HT1080 (cell line): ENCODE results near the gene PPP1R13B. TPM values are rescaled to one million over a fixed set of nuclear protein-coding genes. Genes with fewer than 3 reads are reported as not detected.
"Not testable (repeated sequence)": the region's sequence is repeated elsewhere in the genome, so short reads cannot be mapped to it uniquely, and the experiment has no call there.

Experiments
- DNase-seq: peaks from one replicate; pipeline ENCODE4 v3.0.0-alpha.2; 2015; ENCODE audit warnings: low read depth
- total RNA-seq: library from RNA; depleted of rRNA; stranded (reverse); fragments of >200 nt; shearing (Covaris generic); gene quantifications from 2 replicates; pipeline ENCODE4 v1.2.3, GENCODE V29; 2014

The PPP1R13B gene
- total RNA-seq, 1 experiment from 2014 or later, result 6.6 TPM

- DNase-seq, result no peak
Observed at GRCh38 chr14:103802356-103802755, 45.0 kb downstream of the PPP1R13B start.

GRCh38 chr14:103801459-103801858 lies 45.9 kb downstream of the PPP1R13B start:
- DNase-seq, result peak; percentile 96

GRCh38 chr14:103793192-103793591 lies 54.2 kb downstream of the PPP1R13B start:
- DNase-seq, result not testable (repeated sequence)

- DNase-seq, result no peak
Observed at GRCh38 chr14:103788086-103788485, 59.3 kb downstream of the PPP1R13B start.

GRCh38 chr14:103782376-103782775 lies 65.0 kb downstream of the PPP1R13B start:
- DNase-seq, result no peak

- DNase-seq, result not testable (repeated sequence)
Observed at GRCh38 chr14:103776319-103776718, 71.1 kb downstream of the PPP1R13B start.

- DNase-seq, result no peak
Observed at GRCh38 chr14:103775506-103775905, 71.9 kb downstream of the PPP1R13B start.

- no peak for DNase-seq
Observed at GRCh38 chr14:103773521-103773920, 73.9 kb downstream of the PPP1R13B start.

- DNase-seq, result no peak
Observed at GRCh38 chr14:103772078-103772712, 75.2 kb downstream of the PPP1R13B start.

- no peak for DNase-seq
Observed at GRCh38 chr14:103770902-103771301, 76.5 kb downstream of the PPP1R13B start.

GRCh38 chr14:103770500-103770899 lies 76.9 kb downstream of the PPP1R13B start:
- DNase-seq, result no peak

- no peak for DNase-seq
Observed at GRCh38 chr14:103767336-103767894, 80.0 kb downstream of the PPP1R13B start.

- no peak for DNase-seq
Observed at GRCh38 chr14:103765526-103765925, 81.8 kb downstream of the PPP1R13B start.

GRCh38 chr14:103763730-103764488 lies 83.5 kb downstream of the PPP1R13B start:
- DNase-seq, result no peak

GRCh38 chr14:103762541-103762940 lies 84.8 kb downstream of the PPP1R13B start:
- DNase-seq, result no peak

- DNase-seq, result no peak
Observed at GRCh38 chr14:103762036-103762435, 85.3 kb downstream of the PPP1R13B start.

GRCh38 chr14:103758059-103758776 lies 89.2 kb downstream of the PPP1R13B start:
- DNase-seq, result no peak

- no peak for DNase-seq
Observed at GRCh38 chr14:103755060-103755459, 92.3 kb downstream of the PPP1R13B start.

- no peak for DNase-seq
Observed at GRCh38 chr14:103753774-103754173, 93.6 kb downstream of the PPP1R13B start.

GRCh38 chr14:103749860-103750259 lies 97.5 kb downstream of the PPP1R13B start:
- no peak for DNase-seq

- DNase-seq, result no peak
Observed at GRCh38 chr14:103749452-103749851, 97.9 kb downstream of the PPP1R13B start.

- DNase-seq, result no peak
Observed at GRCh38 chr14:103748534-103748857, 98.9 kb downstream of the PPP1R13B start.
